ENCODE results near the gene KRT9.

Gene KRT9

DNA sequence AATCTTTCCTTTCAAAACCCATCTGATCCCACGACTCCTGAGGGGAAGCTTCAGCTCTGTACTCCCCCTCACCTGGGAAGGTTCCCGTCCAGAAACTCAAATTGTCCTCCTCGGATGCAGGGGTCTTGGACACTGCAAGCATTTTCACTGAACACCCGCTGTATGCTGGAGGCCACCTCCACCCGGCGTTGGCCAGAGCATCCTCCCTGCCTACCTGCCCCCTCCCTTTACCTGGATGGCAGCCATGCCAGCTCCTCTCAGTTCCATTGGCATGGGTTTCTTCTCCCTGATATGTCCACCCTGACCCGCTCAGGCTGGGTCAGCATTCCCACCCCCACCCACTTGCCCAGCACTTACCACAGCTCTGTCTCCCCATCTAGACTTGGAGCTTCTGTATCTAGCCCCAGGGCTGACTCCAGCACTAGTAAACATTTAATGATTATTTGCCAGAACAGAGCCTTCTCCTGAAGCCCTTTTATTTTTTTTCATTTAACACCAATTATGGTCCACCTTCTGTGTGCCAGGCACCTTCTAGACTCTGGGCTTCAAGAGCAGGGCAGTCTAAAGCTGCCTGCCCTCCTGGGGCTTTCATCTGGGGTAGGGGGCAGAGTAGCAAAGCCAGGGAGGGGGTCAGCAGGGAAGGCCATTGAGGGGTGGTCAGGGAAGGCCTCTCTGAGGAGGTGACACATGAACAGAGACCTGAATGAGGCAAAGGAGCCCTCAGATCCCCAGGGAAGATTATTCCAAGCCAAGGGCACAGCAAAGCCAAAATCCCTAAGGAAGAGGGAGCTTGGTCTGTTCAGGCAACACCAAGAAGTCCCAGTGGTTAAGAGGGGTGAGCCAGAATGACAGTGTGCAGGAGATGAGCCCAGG, 34.9 kb downstream of the KRT9 start:
- intact Hi-C loops (cut with DNase I), result no loop called here
- DNase-seq, result no peak

DNA sequence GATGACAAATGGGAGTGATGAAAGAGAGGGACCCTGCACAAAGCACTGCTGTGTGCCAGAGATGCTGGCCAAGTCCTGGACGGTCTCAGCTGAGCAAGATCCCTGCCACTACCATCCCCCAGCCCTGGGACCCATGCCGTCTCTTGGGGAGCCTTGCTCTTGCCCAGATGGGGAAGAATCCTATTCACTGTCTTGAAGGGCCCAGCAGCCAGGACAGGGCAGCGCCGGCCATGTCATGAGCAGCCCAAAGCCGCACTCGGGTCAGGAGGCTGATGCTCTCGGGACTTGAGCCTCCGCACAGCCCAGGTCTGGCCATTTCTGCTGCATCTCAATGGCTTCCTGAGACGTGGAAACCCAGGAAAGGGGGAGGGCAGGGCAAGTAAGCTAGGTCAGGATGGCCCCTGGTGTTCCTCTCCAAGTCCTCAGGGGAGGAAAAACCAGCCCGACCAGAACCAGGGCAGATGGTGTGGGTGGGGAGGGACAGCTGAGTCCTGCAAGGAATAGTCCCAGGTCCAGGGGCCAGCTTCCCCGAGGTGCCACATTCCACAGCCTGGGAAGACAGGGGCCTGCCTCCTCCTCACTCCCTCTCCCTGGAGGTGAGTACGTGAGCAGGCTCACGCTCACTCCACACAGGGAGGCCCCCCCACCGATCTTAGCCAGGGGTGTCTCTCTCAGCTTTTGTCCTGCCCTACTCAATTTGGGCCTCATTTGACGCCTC, 35.9 kb downstream of the KRT9 start:
- intact Hi-C loops (cut with DNase I), result no loop called here
- no peak for DNase-seq

DNA sequence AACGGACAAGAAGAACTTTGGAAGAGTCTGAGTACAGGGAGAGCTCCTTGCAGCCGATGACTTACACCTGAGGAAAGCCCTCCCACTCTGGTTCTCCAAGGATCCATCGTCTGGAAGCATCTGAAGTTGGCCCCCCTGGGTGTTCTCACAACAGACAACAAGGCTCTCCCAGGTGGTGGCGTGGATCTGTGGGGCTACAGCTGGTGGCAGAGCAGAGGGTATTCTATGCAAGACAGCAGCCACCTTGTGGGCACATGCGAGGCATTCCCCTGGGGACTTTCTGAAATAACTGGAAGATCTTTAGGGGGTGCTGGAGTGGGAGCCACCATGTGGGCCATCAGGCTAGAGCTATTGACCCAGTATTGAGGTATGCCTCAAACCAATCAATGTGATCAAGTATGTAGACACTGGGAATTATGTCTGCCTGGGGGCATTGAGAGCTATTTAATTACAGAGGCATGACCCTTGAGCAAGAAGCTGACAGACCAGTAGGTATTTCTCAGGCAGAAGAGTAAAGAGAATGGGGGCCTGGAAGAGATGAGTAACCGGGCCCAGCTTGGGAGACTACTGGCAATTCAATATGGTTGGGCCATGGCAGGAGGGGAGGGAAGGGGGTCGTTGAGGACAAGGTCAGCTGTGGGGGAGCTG, 36.8 kb downstream of the KRT9 start:
- intact Hi-C loops (cut with DNase I), result no loop called here

DNA sequence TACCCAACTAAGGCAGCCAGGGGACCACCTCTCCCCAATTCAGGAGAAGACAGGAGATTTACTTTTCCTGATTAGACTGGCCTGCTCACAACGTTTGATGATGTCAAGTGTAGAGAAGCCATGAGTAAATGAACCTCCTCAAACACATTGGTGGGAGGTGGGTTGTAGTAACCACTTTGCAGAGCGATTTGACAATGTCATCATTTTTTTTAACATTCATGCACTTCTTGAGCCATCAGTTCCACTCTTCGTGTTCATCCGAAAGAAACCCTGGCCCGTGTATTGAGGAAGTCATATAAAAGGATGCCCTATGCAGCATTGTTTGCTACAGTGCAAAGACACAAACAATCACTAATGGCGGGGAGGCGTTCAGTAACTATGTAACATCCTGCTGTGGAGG, 38.2 kb downstream of the KRT9 start:
- intact Hi-C loops (cut with DNase I), result no loop called here
- DNase-seq, result no peak

More for the DNA sequence above, 36.8 kb downstream of the KRT9 start:
- no peak for DNase-seq

DNA sequence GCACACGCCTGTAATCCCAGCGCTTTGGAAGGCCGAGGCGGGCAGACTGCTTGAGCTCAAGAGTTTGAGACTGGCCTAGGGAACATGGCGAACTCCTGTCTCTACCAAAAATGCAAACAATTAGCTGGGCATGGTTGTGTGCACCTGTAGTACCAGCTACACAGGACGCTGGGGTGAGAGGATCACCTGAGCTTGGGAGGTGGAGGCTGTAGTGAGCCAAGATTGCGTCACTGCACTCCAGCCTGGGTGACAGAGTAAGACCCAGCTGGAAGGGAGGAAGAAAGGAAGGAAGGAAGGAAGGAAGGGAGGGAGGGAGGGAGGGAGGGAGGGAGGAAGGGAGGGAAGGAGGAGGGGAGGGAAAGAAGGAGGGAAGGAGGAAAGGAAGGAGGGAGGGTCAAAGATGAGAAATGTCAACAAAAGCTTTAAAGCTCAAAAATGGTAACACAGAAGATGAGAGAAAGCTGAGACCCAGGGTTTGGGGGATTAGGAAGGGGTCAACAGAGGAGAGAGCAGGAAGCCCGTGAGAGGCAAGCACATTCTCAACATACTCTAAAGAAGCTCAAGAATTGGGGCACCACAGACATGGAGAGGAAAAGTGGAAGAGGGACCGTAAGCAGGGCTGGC, 38.8 kb downstream of the KRT9 start:
- intact Hi-C loops (cut with DNase I), result no loop called here
- DNase-seq, result no peak

DNA sequence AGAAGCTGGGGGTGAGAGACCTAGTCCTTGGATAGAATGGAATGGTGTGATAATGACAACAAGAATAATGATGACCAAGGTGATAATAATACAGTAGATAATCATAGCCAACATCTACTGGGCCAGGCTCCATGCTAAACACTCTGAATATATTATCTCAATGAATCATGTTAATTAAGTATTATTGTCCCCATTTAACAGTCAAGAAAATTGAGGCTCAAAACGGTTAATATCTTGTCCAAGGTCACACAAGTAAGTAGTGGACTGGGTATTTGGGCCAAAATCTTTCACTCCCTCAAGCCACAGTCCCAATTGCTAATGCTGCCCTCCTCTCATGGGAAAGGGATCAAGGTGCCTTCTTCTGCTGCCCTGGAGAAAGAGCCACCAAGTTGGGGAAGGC, 39.9 kb downstream of the KRT9 start:
- intact Hi-C loops (cut with DNase I), result no loop called here
- DNase-seq, result no peak

DNA sequence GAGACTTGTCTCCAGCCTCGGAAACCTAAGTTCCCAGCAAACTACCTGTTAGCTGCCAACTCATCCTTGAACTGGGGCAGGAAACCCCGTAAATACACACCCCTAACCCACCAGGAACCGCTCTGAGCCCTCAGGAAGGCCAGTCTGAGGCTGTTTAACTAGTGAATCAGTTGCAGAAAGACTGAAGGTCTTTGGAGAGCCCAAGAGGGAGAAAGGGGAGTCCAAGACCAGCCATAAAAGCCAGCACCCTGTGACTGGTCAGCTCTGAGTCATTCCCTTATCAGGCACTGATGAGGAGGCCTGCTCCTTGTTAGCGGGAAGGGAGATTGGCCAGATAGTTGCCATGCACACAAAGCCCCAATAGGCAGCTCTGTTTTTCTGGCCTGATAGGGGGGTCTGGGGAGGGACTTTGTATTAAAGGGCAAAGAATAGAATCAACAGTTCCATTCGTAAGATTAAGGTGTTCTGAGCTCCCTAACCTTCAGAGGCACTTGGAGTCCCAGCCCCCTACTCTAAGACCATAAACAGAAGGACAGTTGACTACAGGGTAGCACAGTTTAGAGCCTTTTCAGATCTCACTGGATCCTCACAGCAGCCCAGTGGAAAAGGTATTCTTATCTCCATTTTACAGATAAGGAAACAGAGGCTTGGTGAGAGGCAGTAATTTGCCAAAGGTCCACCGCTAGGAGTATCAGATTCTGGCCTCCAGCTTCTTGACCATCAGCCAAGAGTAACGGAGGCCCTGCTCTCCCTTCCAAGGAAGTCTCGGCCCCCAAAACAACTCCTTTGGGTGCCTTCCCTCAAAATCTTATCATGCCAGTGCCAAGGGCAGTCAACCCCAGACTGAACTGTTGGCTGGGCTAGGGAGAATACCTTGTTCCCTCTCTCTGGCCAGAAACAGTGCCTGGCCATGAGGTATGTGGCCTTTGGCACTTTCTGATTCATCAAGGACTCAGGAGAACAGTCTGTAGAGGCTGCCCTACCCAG, 41.5 kb downstream of the KRT9 start:
- no peak for DNase-seq
- intact Hi-C loops (cut with DNase I), result no loop called here

DNA sequence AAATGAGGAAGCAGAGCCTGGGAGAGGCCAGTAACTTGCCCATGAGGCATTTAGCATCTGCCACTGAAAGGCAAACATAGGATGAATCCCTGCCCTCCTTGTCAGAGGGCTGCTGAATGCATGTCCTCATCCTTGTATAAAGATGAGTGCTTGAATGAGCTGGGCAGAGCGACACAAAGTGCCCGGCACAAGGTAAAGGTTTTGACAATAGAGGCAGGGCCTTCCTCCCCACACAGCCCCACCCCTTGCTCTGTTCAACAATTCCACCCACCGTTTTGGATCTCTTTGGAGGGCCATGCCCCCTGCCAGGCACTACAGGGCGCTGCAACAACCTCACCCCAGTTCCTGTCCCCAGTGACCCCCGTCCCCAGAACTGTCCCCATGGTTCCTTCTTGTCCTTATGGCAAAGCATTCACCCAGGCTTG, 42.4 kb downstream of the KRT9 start:
- no peak for DNase-seq
- intact Hi-C loops (cut with DNase I), result no loop called here

DNA sequence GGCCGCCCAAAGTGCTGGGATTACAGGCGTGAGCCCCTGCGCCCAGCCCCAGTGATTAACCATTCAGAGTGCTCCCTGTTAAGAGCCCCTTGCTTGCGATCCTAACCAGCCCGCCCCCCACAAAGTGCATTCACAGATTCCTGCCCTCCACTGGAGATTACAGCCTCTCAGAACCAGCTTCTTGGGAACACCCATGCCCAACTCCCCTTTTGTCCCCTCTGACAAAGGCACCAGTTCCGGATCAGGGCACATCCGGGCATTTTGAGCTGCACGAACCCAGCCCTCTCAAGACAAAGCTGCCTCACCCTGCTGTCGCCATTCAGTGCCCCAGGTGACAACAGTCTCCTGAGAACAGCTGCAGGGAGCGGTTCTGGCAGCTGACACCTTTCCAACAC, 42.9 kb downstream of the KRT9 start:
- no peak for DNase-seq
- intact Hi-C loops (cut with DNase I), result no loop called here

DNA sequence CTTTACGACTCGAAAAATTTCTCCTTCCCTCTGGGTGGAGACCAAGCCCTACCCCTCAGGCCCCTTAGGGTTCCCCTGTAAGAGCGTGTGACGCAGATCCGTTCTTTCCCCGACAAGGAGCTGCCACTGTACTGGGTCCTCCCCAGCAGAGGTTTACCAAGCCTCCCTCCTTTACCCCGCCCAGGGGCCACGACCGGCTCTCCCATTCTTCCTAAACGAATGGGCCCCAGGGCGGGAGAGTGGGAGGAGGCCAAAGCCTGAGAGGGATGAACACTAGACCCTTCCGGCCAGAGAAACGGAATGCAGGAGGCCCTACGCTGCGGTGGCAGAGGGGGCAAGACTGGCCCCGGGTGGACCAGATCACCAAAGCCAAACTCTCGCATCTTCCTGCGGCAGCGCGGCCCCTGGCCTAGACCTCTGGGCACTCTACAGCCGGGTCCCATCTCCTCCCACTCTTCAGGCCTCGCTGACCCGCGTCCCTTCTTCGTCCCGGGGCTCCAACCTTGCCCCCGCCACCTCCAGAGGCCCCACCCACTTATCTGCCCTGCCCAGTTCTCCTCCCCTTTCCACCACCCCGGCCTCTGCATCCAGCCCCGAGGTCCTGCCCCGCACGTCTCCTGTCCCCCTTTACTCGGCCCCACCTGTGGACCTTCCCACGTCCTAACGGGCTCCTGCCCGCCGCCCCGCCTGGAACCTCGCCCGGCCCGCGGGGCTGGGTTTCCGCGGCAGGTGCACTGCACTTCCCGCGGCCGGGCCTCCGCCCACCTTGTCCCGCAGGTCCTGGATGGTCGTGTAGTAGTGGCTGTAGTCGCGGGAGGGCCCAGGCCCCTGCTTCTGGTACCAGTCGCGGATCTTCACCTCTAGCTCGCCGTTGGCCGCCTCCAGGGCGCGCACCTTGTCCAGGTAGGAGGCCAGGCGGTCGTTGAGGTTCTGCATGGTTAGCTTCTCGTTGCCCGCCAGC, 44.5 kb downstream of the KRT9 start:
- DNase-seq, result no peak
- intact Hi-C loops (cut with DNase I), result no loop called here

DNA sequence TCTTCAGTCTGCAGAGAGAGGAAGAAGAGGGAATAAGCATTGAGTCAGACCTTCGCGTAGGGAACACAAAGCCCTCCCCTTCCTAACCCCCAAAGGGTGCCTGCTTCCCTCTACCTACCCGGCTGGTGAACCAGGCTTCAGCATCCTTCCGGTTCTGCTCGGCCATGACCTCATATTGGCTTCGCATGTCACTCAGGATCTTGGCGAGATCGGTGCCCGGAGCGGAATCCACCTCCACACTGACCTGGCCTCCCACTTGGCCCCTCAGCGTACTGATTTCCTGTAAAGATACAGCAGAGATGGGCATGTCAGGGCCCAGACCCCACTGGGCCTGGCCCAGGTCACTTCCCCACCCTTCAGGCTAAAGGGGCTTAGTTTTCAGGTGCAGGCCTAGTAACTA, 47.6 kb downstream of the KRT9 start:
- intact Hi-C loops (cut with DNase I), result no loop called here

DNA sequence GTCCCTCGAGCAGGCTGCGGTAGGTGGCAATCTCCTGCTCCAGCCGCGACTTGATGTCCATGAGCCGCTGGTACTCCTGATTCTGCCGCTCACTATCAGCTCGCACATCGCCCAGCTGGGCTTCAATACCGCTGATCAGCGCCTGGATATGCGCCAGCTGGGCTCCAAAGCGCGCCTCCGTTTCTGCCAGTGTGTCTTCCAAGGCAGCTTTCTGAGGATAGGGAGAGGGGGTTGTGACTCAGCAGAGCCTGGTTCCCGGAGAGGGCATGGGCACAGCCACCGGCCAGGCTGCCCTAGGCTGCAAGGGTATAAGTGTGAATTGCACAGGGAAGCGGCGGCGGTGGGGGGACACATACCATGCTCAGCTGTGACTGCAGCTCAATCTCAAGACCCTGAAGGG, 48.1 kb downstream of the KRT9 start:
- intact Hi-C loops (cut with DNase I), result no loop called here
- no peak for DNase-seq

More for the DNA sequence above, 47.6 kb downstream of the KRT9 start:
- no peak for DNase-seq

DNA sequence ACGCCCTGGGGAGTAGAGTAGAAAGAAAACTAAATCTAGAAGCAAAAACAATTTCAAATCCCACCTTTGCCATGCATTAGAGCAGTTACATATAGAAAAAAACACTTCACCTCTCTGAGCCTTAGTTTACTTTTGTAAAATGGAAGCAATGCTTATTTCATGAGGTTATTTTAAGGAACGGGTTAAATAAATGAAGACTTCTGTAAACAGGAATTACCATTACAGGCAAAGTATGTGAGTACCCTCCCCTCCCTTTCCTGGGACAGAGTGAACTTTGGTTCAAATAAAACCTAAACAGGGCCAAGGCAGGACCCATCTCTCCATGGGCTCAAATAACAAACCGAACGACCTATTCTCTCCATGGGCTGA, 48.6 kb downstream of the KRT9 start:
- intact Hi-C loops (cut with DNase I), result no loop called here
- DNase-seq, result no peak

DNA sequence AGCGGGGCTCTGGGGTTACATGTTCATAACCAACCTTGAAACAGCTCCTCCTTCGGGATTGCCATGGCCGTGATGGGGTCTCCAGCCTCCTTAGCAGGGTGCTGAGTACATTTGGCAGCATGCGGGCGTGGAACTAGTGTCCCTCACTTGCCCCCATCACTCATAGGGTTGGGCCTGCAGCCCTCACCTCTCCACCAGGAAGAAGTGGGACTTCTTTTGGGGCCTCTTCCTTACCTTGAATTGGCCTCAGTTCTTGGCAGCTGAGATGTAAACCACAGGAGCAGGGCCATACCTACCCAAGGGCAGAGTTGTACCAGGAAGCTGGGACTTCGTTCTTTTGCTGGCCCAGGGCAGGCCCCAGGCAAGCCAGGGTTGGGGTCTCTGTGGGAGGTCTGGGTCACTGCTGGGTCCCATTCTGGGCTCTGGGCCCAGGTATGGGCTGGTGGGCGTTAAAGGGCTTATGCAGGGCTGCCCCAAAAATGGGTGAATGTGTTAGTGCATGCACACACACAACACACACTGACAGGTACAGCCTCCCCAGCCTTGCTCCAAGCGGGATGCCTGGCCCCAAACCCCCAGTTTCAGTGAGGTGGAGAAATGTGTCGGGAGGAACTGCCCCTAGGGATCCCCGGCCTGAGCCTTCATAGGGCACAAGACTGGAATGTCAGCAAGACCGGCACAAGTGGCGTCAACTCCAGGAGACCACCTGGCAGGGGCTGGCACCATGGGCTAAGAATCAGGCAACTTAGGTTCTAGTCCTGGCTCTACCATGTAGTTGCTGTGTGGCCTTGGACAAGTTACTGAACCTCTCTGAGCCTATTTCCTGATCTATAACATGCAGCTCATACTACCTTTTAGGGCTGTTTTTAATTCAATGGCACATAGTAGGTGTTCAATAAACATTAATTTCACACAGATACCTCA, 49.3 kb downstream of the KRT9 start:
- no peak for DNase-seq
- intact Hi-C loops (cut with DNase I), result no loop called here

DNA sequence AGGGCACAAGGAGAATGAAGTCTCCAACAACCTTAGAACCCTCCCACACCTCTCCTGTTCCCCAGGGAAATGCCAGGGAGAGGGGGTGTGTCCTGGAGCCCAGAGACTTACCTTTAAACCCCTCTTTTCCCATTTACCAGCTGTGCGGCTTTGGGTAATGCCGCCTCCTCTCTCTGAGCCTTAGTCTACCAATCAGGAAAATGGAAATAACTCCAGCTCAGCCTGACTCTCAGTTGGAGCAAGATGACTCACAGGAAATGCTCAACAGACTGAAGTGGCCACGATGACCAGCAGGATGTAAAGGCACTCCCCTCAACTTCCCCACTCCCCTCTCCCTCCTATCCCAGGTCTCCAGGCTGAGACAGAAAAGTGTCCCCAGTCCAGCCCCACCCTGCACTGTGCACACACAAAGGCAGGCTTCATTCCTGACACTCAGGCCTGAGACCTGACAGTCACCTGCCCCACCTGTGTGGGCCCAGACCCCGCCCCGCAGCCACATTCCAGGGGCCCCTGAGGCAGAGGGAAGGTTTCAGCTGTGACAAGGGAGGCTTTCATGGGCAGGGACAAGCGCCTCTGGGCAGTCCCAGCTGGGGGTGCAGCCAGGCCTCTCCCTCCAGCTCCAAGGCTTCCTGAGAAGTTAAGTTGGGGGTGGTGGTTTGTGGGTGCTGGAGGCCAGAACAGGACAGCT, 50.1 kb downstream of the KRT9 start:
- no peak for DNase-seq
- intact Hi-C loops (cut with DNase I), result no loop called here
